GM12878 (cell line): ENCODE data around the gene VMP1. TPM values are rescaled to one million over a fixed set of nuclear protein-coding genes. Genes with fewer than 3 reads are reported as not detected.

ENCODE experiments used
- CHD4 ChIP-seq: fragments of 200-600 bp; sonication (generic); IDR thresholded peaks from 2 replicates; pipeline ENCODE4 v1.6.1; 2016; ENCODE audit warnings: mild to moderate bottlenecking
- CREB1 ChIP-seq: IDR thresholded peaks from 2 replicates; pipeline ENCODE4 v1.6.1; 2012; ENCODE audit warnings: low read depth, mild to moderate bottlenecking, inconsistent platforms
- EED ChIP-seq: sonication (generic); IDR thresholded peaks from 2 replicates; pipeline ENCODE4 v1.6.1; 2016; ENCODE audit warnings: antibody characterized with exemption, low read depth
- ETV6 ChIP-seq, 2 experiments: fragments of 450-650 bp in 1 of 2; IDR thresholded peaks in 1 of 2; conservative IDR thresholded peaks in 1 of 2; 2 replicates each; pipeline ENCODE4 v1.6.1; 2014; ENCODE audit warnings: antibody characterized with exemption in 1 of 2, borderline replicate concordance in 1 of 2, low read depth in 1 of 2, mild to moderate bottlenecking in 1 of 2, moderate library complexity in 1 of 2
- FOS ChIP-seq: IDR thresholded peaks from 3 replicates; pipeline ENCODE4 v1.6.1; 2011; ENCODE audit warnings: borderline replicate concordance; ENCODE audit not compliant: insufficient read length; ENCODE audit errors: extremely low read depth
- IKZF2 ChIP-seq, 2 experiments: fragments of 450-650 bp; IDR thresholded peaks; 2 replicates each; pipeline ENCODE4 v1.6.1; 2017; ENCODE audit warnings: mild to moderate bottlenecking in 2 of 2, moderate library complexity in 2 of 2
- KLF5 ChIP-seq: fragments of 450-650 bp; IDR thresholded peaks from 2 replicates; pipeline ENCODE4 v1.6.1; 2014; ENCODE audit warnings: mild to moderate bottlenecking; ENCODE audit not compliant: partially characterized antibody
- MEF2A ChIP-seq: IDR thresholded peaks from 2 replicates; pipeline ENCODE4 v1.6.1; 2011; ENCODE audit warnings: low read depth, mild to moderate bottlenecking, low read length, moderate library complexity; ENCODE audit not compliant: insufficient read depth
- MXI1 ChIP-seq: fragments of 150-350 bp; IDR thresholded peaks from 2 replicates; pipeline ENCODE4 v1.6.1; 2011; ENCODE audit warnings: low read depth, mild to moderate bottlenecking, inconsistent platforms, low read length, improper control_type of control experiment
- RBBP5 ChIP-seq: fragments of 200-600 bp; sonication (generic); conservative IDR thresholded peaks from 2 replicates; pipeline ENCODE4 v1.6.1; 2016
- RELA ChIP-seq: fragments of 450-650 bp; IDR thresholded peaks from 2 replicates; pipeline ENCODE4 v1.8.0; 2014; ENCODE audit warnings: borderline replicate concordance; ENCODE audit not compliant: partially characterized antibody
- RFX5 ChIP-seq: IDR thresholded peaks from 2 replicates; pipeline ENCODE4 v1.6.1; 2011; ENCODE audit warnings: low read depth, low read length, improper control_type of control experiment
- SUZ12 ChIP-seq: fragments of 200-600 bp; sonication (generic); IDR thresholded peaks from one replicate; pipeline ENCODE4 v1.6.1; 2018; ENCODE audit warnings: antibody characterized with exemption, mild to moderate bottlenecking; ENCODE audit not compliant: unreplicated experiment
- YBX1 ChIP-seq: fragments of 450-650 bp; IDR thresholded peaks from 2 replicates; pipeline ENCODE4 v1.6.1; 2016; ENCODE audit warnings: antibody characterized with exemption
- ZSCAN29 ChIP-seq: fragments of 450-650 bp; IDR thresholded peaks from 2 replicates; pipeline ENCODE4 v1.6.1; 2017; ENCODE audit warnings: mild to moderate bottlenecking, moderate library complexity
- polyA plus RNA-seq, 11 experiments: library from polyadenylated mRNA; depleted of rRNA in 4 of 11; unstranded in 6 of 11; stranded (reverse) in 5 of 11; fragments of >200 nt; fragmentation: Nextera tagmentation in 4 of 11; fragmentation: Illumina TruSeq in 1 of 11; extraction: Ambion mirVana in 4 of 11; extraction: Trizol in 1 of 11; gene quantifications; 1 replicate in 1 of 11; 2 replicates in 10 of 11; pipeline versions ENCODE4 v1.2.1 to v1.2.3, GENCODE V29; 2011 to 2016; ENCODE audit warnings: inconsistent platforms in 2 of 11, missing spikeins in 2 of 11, low read depth in 1 of 11
- total RNA-seq, 4 experiments: library from RNA; depleted of rRNA in 3 of 4; stranded (reverse); fragments of >200 nt in 3 of 4; fragmentation: Illumina TruSeq in 1 of 4; extraction: Trizol in 1 of 4; gene quantifications; 2 replicates each; pipeline versions ENCODE4 v1.2.1 to v1.2.3, GENCODE V29; 2013 to 2021
- TF ChIP-seq, protein P1 (sequence below): fragments of 450-650 bp; formaldehyde crosslinking; IDR thresholded peaks from 2 replicates; pipeline ENCODE4 v1.4.0; 2022; ENCODE audit warnings: mild to moderate bottlenecking, moderate library complexity
- TF ChIP-seq, protein P2 (sequence below): IDR thresholded peaks from 2 replicates; pipeline ENCODE4 v1.6.1; 2011; ENCODE audit warnings: borderline replicate concordance, low read depth, mild to moderate bottlenecking, moderate library complexity, mixed read lengths, low read length; ENCODE audit not compliant: insufficient read depth; ENCODE audit errors: extremely low read length
- TF ChIP-seq, protein P3 (sequence below): fragments of 450-650 bp; IDR thresholded peaks from 2 replicates; pipeline ENCODE4 v1.6.1; 2014; ENCODE audit warnings: mild to moderate bottlenecking
- TF ChIP-seq, protein P4 (sequence below): fragments of 450-650 bp; IDR thresholded peaks from 2 replicates; pipeline ENCODE4 v1.6.1; 2017; ENCODE audit warnings: mild to moderate bottlenecking, low read depth, inconsistent platforms; ENCODE audit not compliant: poor library complexity, severe bottlenecking
- TF ChIP-seq, protein P5 (sequence below): fragments of 450-650 bp; IDR thresholded peaks from 2 replicates; pipeline ENCODE4 v1.6.1; 2017; ENCODE audit warnings: mild to moderate bottlenecking

Gene VMP1
- total and polyA plus RNA-seq, 10 of the 15 experiments (the other 5 are each of a cell fraction or from before 2014, with no cell fraction given) = 88.4 to 199 (median 132) TPM

DNA sequence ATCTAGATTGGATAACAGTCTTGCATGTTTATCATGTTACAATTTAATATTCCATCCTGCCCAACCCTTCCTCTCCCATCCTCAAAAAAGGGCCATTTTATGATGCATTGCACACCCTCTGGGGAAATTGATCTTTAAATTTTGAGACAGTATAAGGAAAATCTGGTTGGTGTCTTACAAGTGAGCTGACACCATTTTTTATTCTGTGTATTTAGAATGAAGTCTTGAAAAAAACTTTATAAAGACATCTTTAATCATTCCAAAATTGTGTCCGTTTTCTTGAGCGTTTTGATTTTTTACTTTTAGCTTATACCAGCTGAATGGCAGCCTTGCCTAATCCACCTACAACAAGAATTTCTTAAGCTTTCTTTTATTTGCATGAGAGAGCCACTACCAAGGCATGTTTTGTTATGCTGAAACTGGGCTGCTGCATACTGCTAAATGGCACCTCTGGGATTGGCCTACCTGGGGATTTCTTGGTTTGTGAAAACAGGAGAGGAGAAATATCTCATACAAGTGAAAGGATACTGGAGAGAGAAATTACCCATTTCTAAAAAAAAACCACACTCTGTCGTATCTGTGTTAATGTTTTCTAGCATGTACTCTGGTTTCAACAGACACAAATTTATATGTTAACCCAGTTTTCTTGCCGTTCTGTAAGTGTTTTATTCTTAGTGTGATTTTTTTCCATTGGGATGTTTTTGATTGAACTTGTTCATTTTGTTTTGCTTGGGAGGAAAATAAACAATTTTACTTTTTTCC, 133.1 kb downstream of the VMP1 start (continued):
- TF ChIP-seq, protein P1, sequence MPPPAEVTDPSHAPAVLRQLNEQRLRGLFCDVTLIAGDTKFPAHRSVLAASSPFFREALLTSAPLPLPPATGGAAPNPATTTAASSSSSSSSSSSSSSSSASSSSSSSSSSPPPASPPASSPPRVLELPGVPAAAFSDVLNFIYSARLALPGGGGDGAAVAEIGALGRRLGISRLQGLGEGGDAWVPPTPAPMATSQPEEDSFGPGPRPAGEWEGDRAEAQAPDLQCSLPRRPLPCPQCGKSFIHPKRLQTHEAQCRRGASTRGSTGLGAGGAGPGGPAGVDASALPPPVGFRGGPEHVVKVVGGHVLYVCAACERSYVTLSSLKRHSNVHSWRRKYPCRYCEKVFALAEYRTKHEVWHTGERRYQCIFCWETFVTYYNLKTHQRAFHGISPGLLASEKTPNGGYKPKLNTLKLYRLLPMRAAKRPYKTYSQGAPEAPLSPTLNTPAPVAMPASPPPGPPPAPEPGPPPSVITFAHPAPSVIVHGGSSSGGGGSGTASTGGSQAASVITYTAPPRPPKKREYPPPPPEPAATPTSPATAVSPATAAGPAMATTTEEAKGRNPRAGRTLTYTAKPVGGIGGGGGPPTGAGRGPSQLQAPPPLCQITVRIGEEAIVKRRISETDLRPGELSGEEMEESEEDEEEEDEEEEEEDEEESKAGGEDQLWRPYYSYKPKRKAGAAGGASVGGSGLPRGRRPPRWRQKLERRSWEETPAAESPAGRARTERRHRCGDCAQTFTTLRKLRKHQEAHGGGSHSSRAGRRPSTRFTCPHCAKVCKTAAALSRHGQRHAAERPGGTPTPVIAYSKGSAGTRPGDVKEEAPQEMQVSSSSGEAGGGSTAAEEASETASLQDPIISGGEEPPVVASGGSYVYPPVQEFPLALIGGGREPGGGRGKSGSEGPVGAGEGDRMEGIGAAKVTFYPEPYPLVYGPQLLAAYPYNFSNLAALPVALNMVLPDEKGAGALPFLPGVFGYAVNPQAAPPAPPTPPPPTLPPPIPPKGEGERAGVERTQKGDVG (CRISPR knock-in tag) = peak; percentile 38; the same call in 1 of the 2 replicates
- TF ChIP-seq, protein P2, sequence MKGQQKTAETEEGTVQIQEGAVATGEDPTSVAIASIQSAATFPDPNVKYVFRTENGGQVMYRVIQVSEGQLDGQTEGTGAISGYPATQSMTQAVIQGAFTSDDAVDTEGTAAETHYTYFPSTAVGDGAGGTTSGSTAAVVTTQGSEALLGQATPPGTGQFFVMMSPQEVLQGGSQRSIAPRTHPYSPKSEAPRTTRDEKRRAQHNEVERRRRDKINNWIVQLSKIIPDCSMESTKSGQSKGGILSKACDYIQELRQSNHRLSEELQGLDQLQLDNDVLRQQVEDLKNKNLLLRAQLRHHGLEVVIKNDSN = no peak
- TF ChIP-seq CHD4 = no peak
- TF ChIP-seq RELA = no peak
- no peak for TF ChIP-seq SUZ12
- TF ChIP-seq, protein P3, sequence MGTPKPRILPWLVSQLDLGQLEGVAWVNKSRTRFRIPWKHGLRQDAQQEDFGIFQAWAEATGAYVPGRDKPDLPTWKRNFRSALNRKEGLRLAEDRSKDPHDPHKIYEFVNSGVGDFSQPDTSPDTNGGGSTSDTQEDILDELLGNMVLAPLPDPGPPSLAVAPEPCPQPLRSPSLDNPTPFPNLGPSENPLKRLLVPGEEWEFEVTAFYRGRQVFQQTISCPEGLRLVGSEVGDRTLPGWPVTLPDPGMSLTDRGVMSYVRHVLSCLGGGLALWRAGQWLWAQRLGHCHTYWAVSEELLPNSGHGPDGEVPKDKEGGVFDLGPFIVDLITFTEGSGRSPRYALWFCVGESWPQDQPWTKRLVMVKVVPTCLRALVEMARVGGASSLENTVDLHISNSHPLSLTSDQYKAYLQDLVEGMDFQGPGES = no peak
- TF ChIP-seq, protein P4, sequence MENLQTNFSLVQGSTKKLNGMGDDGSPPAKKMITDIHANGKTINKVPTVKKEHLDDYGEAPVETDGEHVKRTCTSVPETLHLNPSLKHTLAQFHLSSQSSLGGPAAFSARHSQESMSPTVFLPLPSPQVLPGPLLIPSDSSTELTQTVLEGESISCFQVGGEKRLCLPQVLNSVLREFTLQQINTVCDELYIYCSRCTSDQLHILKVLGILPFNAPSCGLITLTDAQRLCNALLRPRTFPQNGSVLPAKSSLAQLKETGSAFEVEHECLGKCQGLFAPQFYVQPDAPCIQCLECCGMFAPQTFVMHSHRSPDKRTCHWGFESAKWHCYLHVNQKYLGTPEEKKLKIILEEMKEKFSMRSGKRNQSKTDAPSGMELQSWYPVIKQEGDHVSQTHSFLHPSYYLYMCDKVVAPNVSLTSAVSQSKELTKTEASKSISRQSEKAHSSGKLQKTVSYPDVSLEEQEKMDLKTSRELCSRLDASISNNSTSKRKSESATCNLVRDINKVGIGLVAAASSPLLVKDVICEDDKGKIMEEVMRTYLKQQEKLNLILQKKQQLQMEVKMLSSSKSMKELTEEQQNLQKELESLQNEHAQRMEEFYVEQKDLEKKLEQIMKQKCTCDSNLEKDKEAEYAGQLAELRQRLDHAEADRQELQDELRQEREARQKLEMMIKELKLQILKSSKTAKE = peak; percentile 20
- TF ChIP-seq IKZF2 (IDR thresholded peaks at IDR 0.05) = peak; percentile 31 to 32; a peak in 3 of 4 replicates
- TF ChIP-seq EED = no peak
- TF ChIP-seq MXI1 = peak; percentile 45; the same call in 1 of the 2 replicates
- TF ChIP-seq FOS = no peak
- peak in 1 of 2 experiments; percentile 26; a peak in 1 of 4 replicates for TF ChIP-seq ETV6 (conservative IDR thresholded peaks at IDR 0.05 in 1 of 2, IDR thresholded peaks at IDR 0.05 in 1 of 2; ENCODE audit: borderline replicate concordance in 1 of 2, low read depth in 1 of 2)
- TF ChIP-seq RBBP5 = no peak
- TF ChIP-seq KLF5 = peak; percentile 26
- no peak for TF ChIP-seq ZSCAN29
- TF ChIP-seq CREB1 = peak; percentile 11; the same call in 1 of the 2 replicates
- 0 out of 2 replicates have a peak, but pooled peaks have one; percentile 21 for TF ChIP-seq MEF2A
- no peak for TF ChIP-seq RFX5
- TF ChIP-seq, protein P5, sequence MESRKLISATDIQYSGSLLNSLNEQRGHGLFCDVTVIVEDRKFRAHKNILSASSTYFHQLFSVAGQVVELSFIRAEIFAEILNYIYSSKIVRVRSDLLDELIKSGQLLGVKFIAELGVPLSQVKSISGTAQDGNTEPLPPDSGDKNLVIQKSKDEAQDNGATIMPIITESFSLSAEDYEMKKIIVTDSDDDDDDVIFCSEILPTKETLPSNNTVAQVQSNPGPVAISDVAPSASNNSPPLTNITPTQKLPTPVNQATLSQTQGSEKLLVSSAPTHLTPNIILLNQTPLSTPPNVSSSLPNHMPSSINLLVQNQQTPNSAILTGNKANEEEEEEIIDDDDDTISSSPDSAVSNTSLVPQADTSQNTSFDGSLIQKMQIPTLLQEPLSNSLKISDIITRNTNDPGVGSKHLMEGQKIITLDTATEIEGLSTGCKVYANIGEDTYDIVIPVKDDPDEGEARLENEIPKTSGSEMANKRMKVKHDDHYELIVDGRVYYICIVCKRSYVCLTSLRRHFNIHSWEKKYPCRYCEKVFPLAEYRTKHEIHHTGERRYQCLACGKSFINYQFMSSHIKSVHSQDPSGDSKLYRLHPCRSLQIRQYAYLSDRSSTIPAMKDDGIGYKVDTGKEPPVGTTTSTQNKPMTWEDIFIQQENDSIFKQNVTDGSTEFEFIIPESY = no peak; the same call in 1 of the 2 replicates
- TF ChIP-seq YBX1 = no peak
